Sigmoid colon (tissue), 4 donors: Measurements from ENCODE around the gene SPHK2.

Experiments
- EP300 ChIP-seq, 4 donors: sonication (generic); formaldehyde crosslinking; IDR thresholded peaks; one replicate each; pipeline ENCODE4 v1.6.1; 2017; ENCODE audit warnings: antibody characterized with exemption in 4 of 4
- POLR2A ChIP-seq, 2 donors: fragments of 450-650 bp; IDR thresholded peaks; one replicate each; pipeline ENCODE4 v1.6.1; 2016; ENCODE audit warnings: antibody characterized with exemption in 2 of 2, mild to moderate bottlenecking in 2 of 2, moderate library complexity in 2 of 2
- TF ChIP-seq, protein P1 (sequence below), 4 experiments: fragments of 450-650 bp in 3 of 4; fragments of 200-600 bp in 1 of 4; IDR thresholded peaks; one replicate each; pipeline ENCODE4 v1.5.1; 2016 to 2019; ENCODE audit warnings: antibody characterized with exemption in 4 of 4, mild to moderate bottlenecking in 3 of 4, moderate library complexity in 2 of 4

- TF ChIP-seq, protein P1, sequence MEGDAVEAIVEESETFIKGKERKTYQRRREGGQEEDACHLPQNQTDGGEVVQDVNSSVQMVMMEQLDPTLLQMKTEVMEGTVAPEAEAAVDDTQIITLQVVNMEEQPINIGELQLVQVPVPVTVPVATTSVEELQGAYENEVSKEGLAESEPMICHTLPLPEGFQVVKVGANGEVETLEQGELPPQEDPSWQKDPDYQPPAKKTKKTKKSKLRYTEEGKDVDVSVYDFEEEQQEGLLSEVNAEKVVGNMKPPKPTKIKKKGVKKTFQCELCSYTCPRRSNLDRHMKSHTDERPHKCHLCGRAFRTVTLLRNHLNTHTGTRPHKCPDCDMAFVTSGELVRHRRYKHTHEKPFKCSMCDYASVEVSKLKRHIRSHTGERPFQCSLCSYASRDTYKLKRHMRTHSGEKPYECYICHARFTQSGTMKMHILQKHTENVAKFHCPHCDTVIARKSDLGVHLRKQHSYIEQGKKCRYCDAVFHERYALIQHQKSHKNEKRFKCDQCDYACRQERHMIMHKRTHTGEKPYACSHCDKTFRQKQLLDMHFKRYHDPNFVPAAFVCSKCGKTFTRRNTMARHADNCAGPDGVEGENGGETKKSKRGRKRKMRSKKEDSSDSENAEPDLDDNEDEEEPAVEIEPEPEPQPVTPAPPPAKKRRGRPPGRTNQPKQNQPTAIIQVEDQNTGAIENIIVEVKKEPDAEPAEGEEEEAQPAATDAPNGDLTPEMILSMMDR (IDR thresholded peaks at IDR 0.05) = no peak
- no peak for TF ChIP-seq POLR2A (IDR thresholded peaks at IDR 0.05)
- no peak for TF ChIP-seq EP300 (IDR thresholded peaks at IDR 0.05)
Observed at GRCh38 chr19:48665786-48666185, 46.5 kb downstream of the SPHK2 start.
